Naive thymus-derived CD4-positive, alpha-beta T cell (primary cell): Measurements from ENCODE around the gene GRM4. TPM values are rescaled to one million over a fixed set of nuclear protein-coding genes. Genes with fewer than 3 reads are reported as not detected.
"Not testable (repeated sequence)": the region's sequence is repeated elsewhere in the genome, so short reads cannot be mapped to it uniquely, and the experiment has no call there.

Experiments
- ATAC-seq: fragments of 150-1000 bp; cut with Tn5 transposase; 2 replicates; pipeline ENCODE4 v1.10.0; 2021; ENCODE audit warnings: mild to moderate bottlenecking, moderate library complexity
- CTCF ChIA-PET: fragments of 350-600 bp; sonication (Branson Sonifier 250); formaldehyde crosslinking; loops from one replicate; lab custom pipeline; 2021; ENCODE audit warnings: antibody characterized with exemption; lab: Charles Lee
- POLR2A ChIA-PET: fragments of 350-600 bp; sonication (Branson Sonifier 250); formaldehyde crosslinking; loops from one replicate; lab custom pipeline; 2021; ENCODE audit warnings: antibody characterized with exemption, inconsistent platforms; lab: Charles Lee
- DNase-seq, 9 donors: peaks; one replicate each; pipeline versions ENCODE4 v3.0.0 to v3.0.0-alpha.2; 2020 to 2022; ENCODE audit warnings: mixed read lengths in 1 of 9
- H3K27ac ChIP-seq: one replicate; pipeline ENCODE4 v1.7.0; 2013; ENCODE audit warnings: mild to moderate bottlenecking, low read depth, low read length, moderate library complexity
- H3K27me3 ChIP-seq, 2 donors: one replicate each; pipeline ENCODE4 v1.7.0; 2013; ENCODE audit warnings: low read length in 2 of 2, mild to moderate bottlenecking in 2 of 2, moderate library complexity in 2 of 2; ENCODE audit not compliant: control insufficient read depth in 2 of 2, insufficient read depth in 2 of 2
- H3K36me3 ChIP-seq, 3 experiments: 1 replicate in 2 of 3; 2 replicates in 1 of 3; pipeline ENCODE4 v1.7.0; 2013; ENCODE audit warnings: low read length in 3 of 3, mild to moderate bottlenecking in 3 of 3, moderate library complexity in 1 of 3; ENCODE audit not compliant: insufficient read depth in 3 of 3, control insufficient read depth in 2 of 3
- H3K4me1 ChIP-seq, 2 donors: one replicate each; pipeline ENCODE4 v1.7.0; 2013; ENCODE audit warnings: low read length in 2 of 2, mild to moderate bottlenecking in 2 of 2, moderate library complexity in 1 of 2; ENCODE audit not compliant: control insufficient read depth in 2 of 2, insufficient read depth in 2 of 2
- H3K4me3 ChIP-seq: 2 replicates; pipeline ENCODE4 v1.7.0; 2013; ENCODE audit warnings: mild to moderate bottlenecking, low read length
- H3K9me3 ChIP-seq, 3 experiments: 1 replicate in 2 of 3; 2 replicates in 1 of 3; pipeline ENCODE4 v1.7.0; 2013; ENCODE audit warnings: low read length in 3 of 3; ENCODE audit not compliant: control insufficient read depth in 2 of 3
- H3K27ac Mint-ChIP-seq, 9 donors: one replicate each; pipeline ENCODE4 v1.8.0; 2020 to 2022; ENCODE audit warnings: mixed read lengths in 9 of 9, mild to moderate bottlenecking in 8 of 9, moderate library complexity in 5 of 9, inconsistent platforms in 2 of 9
- H3K27me3 Mint-ChIP-seq, 5 donors: one replicate each; pipeline ENCODE4 v1.8.0; 2021 to 2022; ENCODE audit warnings: mixed read lengths in 5 of 5, mild to moderate bottlenecking in 1 of 5
- H3K36me3 Mint-ChIP-seq, 5 donors: one replicate each; pipeline ENCODE4 v1.8.0; 2020 to 2022; ENCODE audit warnings: mixed read lengths in 5 of 5, mild to moderate bottlenecking in 3 of 5, inconsistent platforms in 1 of 5
- H3K4me1 Mint-ChIP-seq, 7 donors: one replicate each; pipeline ENCODE4 v1.8.0; 2020 to 2022; ENCODE audit warnings: mixed read lengths in 7 of 7, mild to moderate bottlenecking in 3 of 7, inconsistent platforms in 1 of 7
- H3K4me3 Mint-ChIP-seq, 10 donors: one replicate each; pipeline ENCODE4 v1.8.0; 2020 to 2022; ENCODE audit warnings: mild to moderate bottlenecking in 10 of 10, mixed read lengths in 10 of 10, moderate library complexity in 6 of 10, inconsistent platforms in 2 of 10
- H3K9me3 Mint-ChIP-seq, 11 donors: one replicate each; pipeline ENCODE4 v1.8.0; 2020 to 2022; ENCODE audit warnings: mixed read lengths in 11 of 11, mild to moderate bottlenecking in 4 of 11, inconsistent platforms in 1 of 11, moderate library complexity in 1 of 11
- intact Hi-C, 2 donors: fragments of 100-400 bp; cut with micrococcal nuclease; formaldehyde crosslinking; loops; one replicate each; pipeline ENCODE4 v1.15.1; 2023
- polyA plus RNA-seq, 2 donors: library from polyadenylated mRNA; unstranded; fragments of 300-500 nt; fragmentation: Illumina TruSeq; gene quantifications; one replicate each; pipeline ENCODE4 v1.2.3, GENCODE V29; 2021
- total RNA-seq, 6 experiments: library from RNA in 5 of 6; stranded (reverse) in 5 of 6; gene quantifications; 1 replicate in 5 of 6; 2 replicates in 1 of 6; pipeline ENCODE4 v1.2.3 and lab custom pipeline; 2021 to 2026

The GRM4 gene
- total and polyA plus RNA-seq, 7 experiments from 2014 or later = not detected

DNA sequence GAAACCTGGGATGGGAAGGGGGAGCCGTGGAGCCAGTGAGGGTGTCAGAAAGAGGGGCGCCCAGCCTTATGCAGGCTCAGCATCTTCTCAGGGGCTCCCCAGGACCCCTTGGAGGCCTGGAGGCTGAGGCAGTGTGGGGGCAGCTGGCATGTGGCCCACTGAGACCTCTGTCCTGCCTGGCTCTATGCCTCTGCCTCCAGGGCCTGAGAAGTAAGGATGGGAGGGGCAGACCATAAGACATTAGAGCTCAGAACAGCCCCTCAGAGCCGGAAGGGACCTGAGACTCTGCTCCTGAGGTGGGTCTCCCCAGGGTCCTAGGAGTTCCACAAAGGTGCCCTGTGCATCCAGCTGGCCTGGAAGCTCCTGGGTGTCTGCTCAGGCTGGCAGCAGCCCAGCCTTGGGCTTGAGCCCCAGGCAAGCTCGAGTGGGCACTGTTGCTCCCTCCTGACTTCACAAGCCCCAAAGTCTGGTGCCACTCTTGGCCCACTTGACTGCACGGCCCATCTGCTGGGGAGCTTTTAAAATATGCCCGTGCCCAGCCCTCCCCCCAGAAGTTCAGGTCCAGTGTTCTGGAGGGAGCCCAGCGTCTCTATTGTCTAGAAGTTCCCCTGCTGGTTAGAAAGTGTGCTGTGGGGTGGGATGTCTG is 126.8 kb downstream of the GRM4 start:
- DNase-seq (no peak), ATAC-seq (no peak)
- ChIA-PET POLR2A (no interaction called here), CTCF (interaction anchor here (0.6 kb wide), 1 partner anchor 9 kb away, joined by 3 read pairs; no protein-coding TSS in a partner anchor)
- Histone ChIP-seq H3K4me3 (no peak overlapping the region), H3K27me3 (no peaks in the 10 kb centered on the region), H3K36me3 (no peaks in the 10 kb centered on the region), H3K9me3 (no peaks in the 10 kb centered on the region), H3K4me1 (no peaks in the 10 kb centered on the region), H3K27ac (no peak overlapping the region)
- intact Hi-C loops = no loop called here
- Mint-ChIP-seq H3K9me3 (peaks cover 0 to 1% (median 0%) of the 10 kb centered on the region in 11 donors), H3K36me3 (no peaks in the 10 kb centered on the region), H3K27me3 (peaks cover 0 to 4% (median 0%) of the 10 kb centered on the region in 5 donors), H3K4me3 (no peak overlapping the region), H3K4me1 (peaks cover 0 to 5% (median 0%) of the 10 kb centered on the region in 7 donors), H3K27ac (no peak overlapping the region)

DNA sequence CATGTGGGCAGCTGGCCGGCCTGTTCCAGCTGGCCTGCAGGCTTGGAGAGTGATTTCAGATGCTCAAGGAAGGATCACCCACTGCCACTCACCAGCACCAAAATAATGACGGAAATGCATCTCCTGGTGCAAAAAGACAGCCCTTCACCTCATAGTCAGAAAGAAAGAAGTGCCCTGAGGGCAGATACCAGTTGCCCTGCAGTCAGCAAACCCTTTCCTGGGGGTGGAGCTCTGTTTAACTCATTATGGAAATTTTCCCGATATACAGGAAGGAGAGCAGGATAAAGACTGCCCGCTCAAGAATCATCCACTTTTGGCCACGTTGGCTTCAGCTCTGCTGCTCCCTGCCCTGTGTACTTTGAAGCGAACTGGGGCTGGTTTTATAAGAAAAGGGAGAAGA is 127.9 kb downstream of the GRM4 start:
- H3K36me3 Mint-ChIP-seq = no peaks in the 10 kb centered on the region
- Histone ChIP-seq H3K27ac (no peak overlapping the region), H3K4me1 (no peaks in the 10 kb centered on the region), H3K9me3 (no peaks in the 10 kb centered on the region), H3K4me3 (no peak overlapping the region), H3K27me3 (no peaks in the 10 kb centered on the region), H3K36me3 (no peaks in the 10 kb centered on the region)
- no peak overlapping the region for H3K27ac Mint-ChIP-seq
- no peaks in the 10 kb centered on the region for H3K9me3 Mint-ChIP-seq
- H3K27me3 Mint-ChIP-seq = peaks cover 0 to 3% (median 0%) of the 10 kb centered on the region in 5 donors
- CTCF ChIA-PET = no interaction called here
- H3K4me3 Mint-ChIP-seq = no peak overlapping the region
- intact Hi-C loops = no loop called here
- ATAC-seq (no peak), DNase-seq (no peak)
- H3K4me1 Mint-ChIP-seq = peaks cover 0 to 3% (median 0%) of the 10 kb centered on the region in 7 donors
- POLR2A ChIA-PET = no interaction called here

DNA sequence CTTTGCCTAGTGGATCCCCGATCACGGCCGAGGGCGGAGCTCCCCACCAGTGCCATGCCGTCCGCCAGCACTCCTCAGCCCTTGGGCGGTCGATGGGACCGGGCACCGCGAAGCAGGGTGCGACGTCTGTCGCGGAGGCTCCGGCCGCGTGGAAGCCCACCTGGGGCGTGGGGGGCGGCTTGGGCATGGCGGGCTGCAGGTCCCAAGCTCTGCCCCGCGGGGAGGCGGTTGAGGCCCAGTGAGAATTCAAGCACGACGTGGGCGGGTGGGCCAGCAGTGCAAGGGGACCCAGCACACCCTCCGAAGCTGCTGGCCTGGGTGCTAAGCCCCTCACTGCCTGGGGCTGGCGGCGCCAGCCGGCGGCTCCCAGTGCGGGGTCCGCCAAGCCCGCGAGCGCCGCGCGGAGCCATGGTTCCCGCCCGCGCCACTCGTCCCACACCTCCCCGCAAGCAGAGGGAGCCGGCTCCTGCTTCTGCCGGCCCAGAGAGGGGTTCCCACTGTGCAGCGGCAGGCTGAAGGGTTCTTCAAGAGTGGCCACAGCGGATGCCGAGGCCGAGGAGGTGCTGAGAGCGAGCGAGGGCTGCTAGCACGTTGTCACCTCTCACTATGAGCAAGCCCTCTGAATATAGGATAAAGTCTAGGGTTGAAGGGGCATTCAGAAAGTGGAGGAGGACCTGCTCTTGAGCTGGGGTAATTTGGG is 128.6 kb downstream of the GRM4 start:
- no peaks in the 10 kb centered on the region for H3K9me3 Mint-ChIP-seq

DNA sequence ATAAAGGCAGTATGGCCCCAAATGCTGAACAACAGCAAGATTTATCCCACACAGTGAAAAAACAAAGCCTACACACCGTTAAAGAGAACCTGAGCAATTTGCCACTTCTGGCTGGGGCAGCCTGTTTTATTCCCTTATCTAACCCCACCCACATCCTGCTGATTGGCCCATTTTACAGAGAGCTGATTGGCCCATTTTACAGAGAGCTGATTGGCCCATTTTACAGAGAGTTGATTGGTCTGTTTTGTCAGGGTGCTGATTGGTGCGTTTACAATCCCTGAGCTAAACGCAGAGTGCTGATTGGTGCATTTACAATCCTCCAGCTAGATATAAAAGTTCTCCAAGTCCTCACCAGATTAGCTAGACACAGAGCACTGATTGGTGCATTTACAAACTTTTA is 129.3 kb downstream of the GRM4 start:
- H3K4me3 Mint-ChIP-seq, H3K27me3 ChIP-seq, DNase-seq, H3K4me3 ChIP-seq, POLR2A ChIA-PET, H3K27me3 Mint-ChIP-seq, ATAC-seq, H3K27ac Mint-ChIP-seq, H3K4me1 Mint-ChIP-seq, H3K9me3 ChIP-seq, H3K9me3 Mint-ChIP-seq, H3K36me3 Mint-ChIP-seq, H3K4me1 ChIP-seq, intact Hi-C loops, H3K27ac ChIP-seq, H3K36me3 ChIP-seq: not testable (repeated sequence)
- CTCF ChIA-PET = interaction anchor here (1.6 kb wide), 1 partner anchor 10 kb away, joined by 4 read pairs; no protein-coding TSS in a partner anchor

More for the DNA sequence above, 128.6 kb downstream of the GRM4 start:
- intact Hi-C loops = no loop called here
- H3K4me3 Mint-ChIP-seq = no peak overlapping the region
- Histone ChIP-seq H3K27ac (no peak overlapping the region), H3K4me1 (no peaks in the 10 kb centered on the region), H3K9me3 (no peaks in the 10 kb centered on the region), H3K36me3 (no peaks in the 10 kb centered on the region), H3K4me3 (no peak overlapping the region), H3K27me3 (no peaks in the 10 kb centered on the region)
- ATAC-seq (no peak), DNase-seq (no peak)
- H3K27ac Mint-ChIP-seq = peak overlapping the region in 1 of 9 donors; percentile 48
- POLR2A ChIA-PET = no interaction called here
- no peaks in the 10 kb centered on the region for H3K36me3 Mint-ChIP-seq
- H3K27me3 Mint-ChIP-seq = peaks cover 0 to 2% (median 0%) of the 10 kb centered on the region in 5 donors
- CTCF ChIA-PET = interaction anchor here (1.6 kb wide), 1 partner anchor 10 kb away, joined by 4 read pairs; no protein-coding TSS in a partner anchor
- H3K4me1 Mint-ChIP-seq = peaks cover 0 to 3% (median 0%) of the 10 kb centered on the region in 7 donors

DNA sequence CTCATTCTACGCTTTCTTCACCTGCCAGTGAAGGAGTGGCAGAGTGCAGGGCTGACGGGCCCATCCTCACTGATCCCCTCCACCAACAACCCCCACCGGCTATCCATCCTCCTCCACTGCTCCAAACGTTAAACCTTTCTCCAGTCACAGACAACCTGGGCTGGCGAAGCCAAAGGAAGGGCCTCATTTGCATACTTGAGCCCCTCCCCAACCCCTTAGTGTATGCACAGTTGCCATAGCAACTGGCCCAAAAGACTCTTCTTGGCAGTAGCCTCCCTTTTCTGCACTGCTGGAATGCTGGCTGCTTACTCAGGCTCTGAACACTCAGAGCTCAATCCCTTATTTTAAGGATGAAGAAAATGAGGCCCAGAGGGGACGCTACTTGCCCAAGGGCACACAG is 130.3 kb downstream of the GRM4 start:
- intact Hi-C loops = no loop called here
- H3K9me3 ChIP-seq = no peaks in the 10 kb centered on the region
- H3K27me3 ChIP-seq = no peaks in the 10 kb centered on the region
- Mint-ChIP-seq H3K4me3 (no peak overlapping the region), H3K4me1 (no peaks in the 10 kb centered on the region), H3K36me3 (no peaks in the 10 kb centered on the region), H3K9me3 (no peaks in the 10 kb centered on the region), H3K27me3 (peaks cover 0 to 1% (median 0%) of the 10 kb centered on the region in 5 donors), H3K27ac (no peak overlapping the region)
- H3K36me3 ChIP-seq = no peaks in the 10 kb centered on the region
- CTCF ChIA-PET = no interaction called here
- no peak overlapping the region for H3K4me3 ChIP-seq
- ATAC-seq (no peak), DNase-seq (no peak)
- no peaks in the 10 kb centered on the region for H3K4me1 ChIP-seq
- POLR2A ChIA-PET = no interaction called here
- H3K27ac ChIP-seq = no peak overlapping the region

DNA sequence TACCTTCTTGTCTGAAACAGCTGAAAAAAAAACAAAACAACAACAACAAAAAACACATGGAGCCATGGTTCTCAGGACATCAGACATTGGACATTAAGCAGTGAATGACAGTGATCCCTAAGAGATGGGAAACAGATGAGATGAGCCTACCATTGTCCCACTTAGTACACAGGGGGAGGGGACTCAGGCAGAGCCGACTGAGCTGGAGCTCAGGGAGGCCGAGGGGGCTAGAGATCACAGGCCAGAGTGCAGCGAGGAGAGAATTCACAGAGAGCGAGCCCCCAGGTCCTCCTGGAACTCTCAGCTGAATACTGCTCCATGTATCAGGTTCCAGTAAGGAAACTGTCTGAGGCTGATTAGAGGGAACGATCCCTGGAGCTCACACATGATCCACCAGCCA is 134.6 kb downstream of the GRM4 start:
- H3K9me3 ChIP-seq = no peaks in the 10 kb centered on the region
- H3K9me3 Mint-ChIP-seq = no peaks in the 10 kb centered on the region
- no peaks in the 10 kb centered on the region for H3K36me3 Mint-ChIP-seq
- POLR2A ChIA-PET = no interaction called here
- no peaks in the 10 kb centered on the region for H3K27me3 ChIP-seq
- H3K36me3 ChIP-seq = no peaks in the 10 kb centered on the region
- no peak overlapping the region for H3K27ac Mint-ChIP-seq
- intact Hi-C loops = no loop called here
- DNase-seq = no peak
- H3K27ac ChIP-seq = no peak overlapping the region
- no peak for ATAC-seq
- no peak overlapping the region for H3K4me3 ChIP-seq
- no peaks in the 10 kb centered on the region for H3K4me1 ChIP-seq
- H3K4me3 Mint-ChIP-seq = no peak overlapping the region
- peaks cover 0 to 5% (median 0%) of the 10 kb centered on the region in 7 donors for H3K4me1 Mint-ChIP-seq
- H3K27me3 Mint-ChIP-seq = peaks cover 0 to 27% (median 7%) of the 10 kb centered on the region in 5 donors
- CTCF ChIA-PET = interaction anchor here (0.6 kb wide), 1 partner anchor 326 kb away, joined by 4 read pairs; no protein-coding TSS in a partner anchor
